HG02798 (cell line): ENCODE data around the gene THAP6.

Experiments
- ATAC-seq: cut with Tn5 transposase; IDR thresholded peaks from one replicate; pipeline ENCODE4 v1.9.1; 2021; ENCODE audit warnings: mild to moderate bottlenecking; ENCODE audit not compliant: unreplicated experiment, poor library complexity

The THAP6 gene

GRCh38 chr4:75565481-75565880, 51.2 kb downstream of the THAP6 start:
- no peak for ATAC-seq

DNA sequence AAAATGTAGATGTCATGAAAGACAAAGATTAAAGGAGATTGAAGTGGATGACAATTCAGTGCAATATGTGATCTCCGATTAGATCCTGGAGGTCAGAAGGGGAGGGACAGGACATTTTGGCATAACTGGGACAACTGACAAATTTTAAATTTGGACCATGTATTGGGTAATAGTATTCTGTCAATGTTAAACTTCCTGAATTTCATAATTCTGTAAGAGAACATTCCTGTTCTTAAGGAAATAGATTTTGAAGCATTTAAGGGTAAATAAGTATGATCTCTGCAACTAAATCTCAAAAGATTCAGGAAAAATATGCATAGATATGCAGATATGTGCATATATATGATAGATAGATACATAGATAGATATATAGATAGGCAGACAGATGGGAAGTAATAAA, 52.6 kb downstream of the THAP6 start:
- ATAC-seq, result no peak

DNA sequence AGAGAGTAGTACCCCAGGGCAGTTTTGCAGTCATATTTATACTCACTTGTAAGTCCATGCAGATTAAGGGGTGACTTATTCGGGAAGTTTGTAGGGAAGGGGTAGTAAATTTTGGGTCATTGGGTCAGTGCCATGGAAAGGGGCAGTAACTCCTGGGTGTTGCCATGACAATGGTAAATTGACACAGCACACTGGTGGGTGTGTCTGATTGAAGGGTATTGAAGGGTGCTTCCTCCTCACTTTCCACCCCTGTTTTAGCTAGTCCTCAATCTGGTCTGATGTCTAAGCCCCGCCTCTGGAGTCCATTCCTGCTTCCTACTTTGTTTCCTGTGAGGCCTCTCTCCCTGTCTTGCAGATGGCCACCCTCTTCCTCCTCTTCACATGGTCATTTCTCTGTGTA, 53.5 kb downstream of the THAP6 start:
- ATAC-seq, result no peak
